GM10266 (cell line): ENCODE data around the gene HEPHL1.

Source experiments
- DNase-seq: peaks from one replicate; pipeline ENCODE4 v3.0.0; 2012; ENCODE audit errors: extremely low spot score
- TF ChIP-seq, protein P1 (sequence below): IDR thresholded peaks from 2 replicates; pipeline ENCODE4 v1.5.1; 2012; ENCODE audit warnings: mild to moderate bottlenecking, low read depth; ENCODE audit not compliant: control insufficient read depth, insufficient read depth; ENCODE audit errors: missing control alignments

Gene HEPHL1

DNA sequence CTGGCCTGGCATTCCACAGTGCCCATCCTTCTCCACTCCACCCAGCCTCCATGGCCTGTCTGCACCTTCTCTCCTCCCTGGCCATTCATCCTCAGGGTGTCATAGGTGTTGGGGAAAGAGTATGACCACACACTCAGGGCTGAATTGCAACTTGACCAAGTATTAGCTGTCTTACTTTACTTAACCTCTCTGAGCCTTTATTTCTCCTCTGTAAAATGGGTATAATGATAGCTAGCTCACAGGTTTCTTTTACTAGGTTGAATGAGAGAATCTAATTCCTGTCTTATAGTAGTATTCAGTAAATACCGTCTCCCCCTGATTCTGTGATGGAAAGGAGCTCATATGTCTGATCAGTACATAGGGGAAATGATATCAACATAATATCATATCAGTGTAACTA, 123.5 kb downstream of the HEPHL1 start:
- no peak for DNase-seq
- TF ChIP-seq, protein P1, sequence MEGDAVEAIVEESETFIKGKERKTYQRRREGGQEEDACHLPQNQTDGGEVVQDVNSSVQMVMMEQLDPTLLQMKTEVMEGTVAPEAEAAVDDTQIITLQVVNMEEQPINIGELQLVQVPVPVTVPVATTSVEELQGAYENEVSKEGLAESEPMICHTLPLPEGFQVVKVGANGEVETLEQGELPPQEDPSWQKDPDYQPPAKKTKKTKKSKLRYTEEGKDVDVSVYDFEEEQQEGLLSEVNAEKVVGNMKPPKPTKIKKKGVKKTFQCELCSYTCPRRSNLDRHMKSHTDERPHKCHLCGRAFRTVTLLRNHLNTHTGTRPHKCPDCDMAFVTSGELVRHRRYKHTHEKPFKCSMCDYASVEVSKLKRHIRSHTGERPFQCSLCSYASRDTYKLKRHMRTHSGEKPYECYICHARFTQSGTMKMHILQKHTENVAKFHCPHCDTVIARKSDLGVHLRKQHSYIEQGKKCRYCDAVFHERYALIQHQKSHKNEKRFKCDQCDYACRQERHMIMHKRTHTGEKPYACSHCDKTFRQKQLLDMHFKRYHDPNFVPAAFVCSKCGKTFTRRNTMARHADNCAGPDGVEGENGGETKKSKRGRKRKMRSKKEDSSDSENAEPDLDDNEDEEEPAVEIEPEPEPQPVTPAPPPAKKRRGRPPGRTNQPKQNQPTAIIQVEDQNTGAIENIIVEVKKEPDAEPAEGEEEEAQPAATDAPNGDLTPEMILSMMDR: no peak

DNA sequence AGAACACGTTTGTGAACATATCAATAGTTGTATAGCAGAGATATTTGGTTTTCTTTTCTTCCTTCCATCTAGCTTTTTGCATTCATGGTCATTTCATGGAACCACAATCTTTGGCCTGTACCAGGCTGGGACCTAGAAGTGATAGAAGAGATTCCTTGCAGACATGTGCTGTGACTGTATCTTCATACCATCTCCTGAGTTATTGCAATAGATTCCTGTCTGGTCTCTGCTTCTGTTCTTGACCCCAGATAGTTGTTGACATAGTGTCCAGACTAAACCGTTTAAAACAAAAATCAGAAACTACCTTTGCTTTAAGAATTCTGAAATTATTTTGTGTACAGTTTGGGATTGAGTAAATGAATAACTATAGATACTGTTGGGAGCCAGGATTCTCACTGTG, 124.3 kb downstream of the HEPHL1 start:
- TF ChIP-seq, protein P1: no peak
- no peak for DNase-seq

DNA sequence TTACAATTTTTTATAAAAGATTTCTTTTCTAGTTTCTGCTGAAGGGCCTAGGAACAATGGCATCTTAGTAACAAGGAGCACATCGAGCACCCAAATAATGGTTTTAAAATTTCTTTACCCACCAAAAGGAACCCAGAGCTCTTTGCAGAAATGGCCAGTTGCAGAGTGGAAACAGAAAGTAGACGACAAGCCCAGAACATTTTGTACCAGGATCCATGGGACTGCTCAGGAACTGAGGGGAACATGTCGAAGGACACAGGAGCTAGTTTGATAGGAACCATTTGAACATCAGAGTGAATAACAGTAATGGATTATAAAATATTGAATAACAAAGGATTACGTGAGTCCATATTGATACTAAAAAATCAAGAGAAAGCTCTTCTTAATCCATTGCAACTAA, 124.8 kb downstream of the HEPHL1 start:
- no peak for DNase-seq
- TF ChIP-seq, protein P1: no peak

DNA sequence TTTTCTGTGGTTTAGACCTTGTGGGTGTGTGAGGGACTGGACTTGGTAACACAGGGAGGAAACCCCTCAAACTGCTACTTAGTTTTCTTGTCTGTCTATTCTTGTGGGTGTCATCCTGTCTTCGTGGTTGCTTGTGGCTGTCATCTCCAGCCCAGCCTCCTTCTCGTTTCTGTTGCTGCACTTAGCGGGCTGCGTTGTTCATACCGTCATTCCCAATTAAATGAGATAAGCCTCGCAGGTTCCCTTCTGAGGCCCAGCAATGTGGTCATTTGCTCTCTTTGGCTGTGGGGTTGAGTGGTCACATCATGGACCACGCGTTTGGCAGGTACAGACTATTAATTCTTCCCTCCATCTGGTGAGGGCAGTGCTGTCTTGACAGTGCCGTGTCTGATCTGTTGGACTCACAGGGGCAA, 126.3 kb downstream of the HEPHL1 start:
- no peak for DNase-seq

DNA sequence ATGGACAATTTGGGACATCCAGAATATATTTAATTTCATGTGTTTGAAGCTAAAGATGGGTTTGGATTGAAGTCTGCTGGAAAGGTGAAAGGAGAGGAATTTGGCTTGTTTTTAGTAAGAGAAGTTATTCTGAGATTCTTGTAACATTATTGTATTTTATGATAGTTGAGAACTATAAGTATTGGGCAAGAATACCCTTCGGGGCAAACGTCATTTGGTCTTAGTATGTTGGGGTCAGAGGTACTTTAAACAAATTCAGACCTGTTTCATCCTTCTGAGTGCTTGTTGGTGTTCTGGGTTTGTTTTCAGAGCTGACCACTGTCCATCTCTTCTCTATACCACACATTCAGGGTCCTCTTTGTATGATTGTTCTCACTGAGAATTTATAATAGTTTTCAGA, 127.0 kb downstream of the HEPHL1 start:
- TF ChIP-seq, protein P1: no peak
- no peak for DNase-seq

More for the DNA sequence above, 126.3 kb downstream of the HEPHL1 start:
- TF ChIP-seq, protein P1: no peak

DNA sequence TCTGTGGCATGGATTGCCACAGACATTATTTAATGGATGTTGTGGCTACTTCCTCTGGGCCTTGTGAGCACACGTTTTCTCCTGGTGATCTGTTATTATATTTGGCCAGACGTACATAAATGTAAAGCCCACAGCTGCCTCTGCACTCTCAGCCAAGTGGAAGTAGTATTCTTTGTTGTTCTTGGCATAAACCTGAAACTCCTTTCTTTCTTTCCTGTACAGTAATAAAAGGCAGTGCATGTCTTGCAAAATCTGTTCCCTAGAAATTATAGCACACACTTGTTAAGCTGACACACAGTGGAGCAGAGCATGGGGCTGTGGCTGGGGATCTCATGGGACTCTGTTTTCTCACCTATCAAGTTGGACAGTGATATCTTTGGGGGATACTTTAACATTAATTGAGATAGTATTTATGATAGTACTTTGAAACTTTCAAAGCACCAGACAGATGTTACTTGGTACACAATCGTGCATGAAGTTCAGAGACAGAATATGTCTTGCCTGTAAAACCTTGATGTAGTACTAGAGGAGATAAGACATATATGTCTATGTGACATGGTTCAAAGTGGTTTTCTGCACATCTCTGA, 128.4 kb downstream of the HEPHL1 start:
- TF ChIP-seq, protein P1: no peak
- DNase-seq: no peak

DNA sequence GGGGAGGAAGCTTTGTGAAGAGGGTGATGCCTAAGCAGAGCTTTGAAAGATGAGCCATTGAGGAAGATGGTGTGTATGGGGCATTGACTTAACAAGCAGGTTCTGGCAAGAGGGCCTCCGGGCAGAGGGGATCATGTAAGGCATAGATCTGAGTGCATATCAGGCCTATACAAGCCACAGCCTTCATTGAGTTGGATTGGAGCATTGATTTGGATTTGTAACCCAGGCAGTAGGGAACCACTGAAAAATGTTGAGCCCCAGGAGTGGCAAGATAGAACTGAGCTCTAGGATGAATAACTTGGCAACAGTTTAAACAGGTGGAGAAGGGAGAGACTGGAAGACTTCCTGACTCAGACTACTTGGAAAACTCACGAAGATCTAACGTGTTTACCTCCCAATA, 128.9 kb downstream of the HEPHL1 start:
- TF ChIP-seq, protein P1: no peak
- DNase-seq: no peak
